ENCODE data around the gene TBC1D24. TPM values are rescaled to one million over a fixed set of nuclear protein-coding genes. Genes with fewer than 3 reads are reported as not detected.
A peak's percentile ranks its signal among the peaks of the same experiment; 100 is the strongest.

The TBC1D24 gene
- total RNA-seq, 4 donors from 2014 or later: 8.3 to 19.3 (median 11.6) TPM

DNA sequence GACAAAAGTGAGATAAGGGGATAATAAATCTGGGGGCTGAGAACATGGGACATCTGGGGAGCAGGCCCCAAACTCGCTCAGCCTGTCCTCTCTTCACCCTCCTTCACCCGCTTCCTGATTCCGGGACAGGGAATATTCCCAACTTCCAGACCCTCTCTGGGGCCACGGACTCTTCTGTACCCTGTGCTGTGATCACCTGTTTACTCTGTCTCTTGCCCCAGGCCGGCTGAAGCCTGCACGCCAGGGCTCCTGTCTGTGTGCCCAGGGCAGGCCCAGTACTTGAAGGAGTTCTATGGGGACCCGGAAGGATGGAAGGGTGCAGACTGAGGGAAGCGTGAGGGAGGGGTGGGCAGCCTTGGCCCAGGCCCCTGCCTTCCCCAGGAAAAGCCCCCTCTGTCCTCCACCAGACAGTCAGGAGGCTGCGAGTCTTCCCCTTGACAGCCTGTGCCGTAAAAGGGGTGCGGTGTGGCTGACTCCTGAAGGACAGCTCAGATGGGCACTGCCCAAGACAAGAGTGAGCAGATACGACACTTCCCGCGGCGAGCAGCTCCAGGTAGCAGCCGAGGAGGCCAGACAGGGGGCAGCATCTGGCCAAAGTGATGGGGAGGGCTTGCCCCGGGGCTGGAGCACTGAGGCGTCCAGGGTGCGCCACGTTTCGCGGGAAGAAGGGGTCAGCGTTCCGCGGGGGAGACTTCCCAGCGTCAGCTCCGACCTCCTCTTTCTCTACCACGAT is 46.7 kb upstream of the TBC1D24 start:
- TF ChIP-seq, protein P1, sequence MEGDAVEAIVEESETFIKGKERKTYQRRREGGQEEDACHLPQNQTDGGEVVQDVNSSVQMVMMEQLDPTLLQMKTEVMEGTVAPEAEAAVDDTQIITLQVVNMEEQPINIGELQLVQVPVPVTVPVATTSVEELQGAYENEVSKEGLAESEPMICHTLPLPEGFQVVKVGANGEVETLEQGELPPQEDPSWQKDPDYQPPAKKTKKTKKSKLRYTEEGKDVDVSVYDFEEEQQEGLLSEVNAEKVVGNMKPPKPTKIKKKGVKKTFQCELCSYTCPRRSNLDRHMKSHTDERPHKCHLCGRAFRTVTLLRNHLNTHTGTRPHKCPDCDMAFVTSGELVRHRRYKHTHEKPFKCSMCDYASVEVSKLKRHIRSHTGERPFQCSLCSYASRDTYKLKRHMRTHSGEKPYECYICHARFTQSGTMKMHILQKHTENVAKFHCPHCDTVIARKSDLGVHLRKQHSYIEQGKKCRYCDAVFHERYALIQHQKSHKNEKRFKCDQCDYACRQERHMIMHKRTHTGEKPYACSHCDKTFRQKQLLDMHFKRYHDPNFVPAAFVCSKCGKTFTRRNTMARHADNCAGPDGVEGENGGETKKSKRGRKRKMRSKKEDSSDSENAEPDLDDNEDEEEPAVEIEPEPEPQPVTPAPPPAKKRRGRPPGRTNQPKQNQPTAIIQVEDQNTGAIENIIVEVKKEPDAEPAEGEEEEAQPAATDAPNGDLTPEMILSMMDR (IDR thresholded peaks at IDR 0.05): peak; percentile 18 to 40 (median 33)
- TF ChIP-seq POLR2AphosphoS5 (IDR thresholded peaks at IDR 0.05) (no peak), POLR2A (IDR thresholded peaks at IDR 0.05) (no peak)
- peak; percentile 58 for DNase-seq
- WGBS, 2 donors (ENCODE audit: low coverage in 1 of 2): 30 to 89% methylated on average over 4 to 23 of the region's 28 CpGs
- intact Hi-C loops (cut with DNase I; ENCODE audit: low total_unique reads): loop anchor here (5.0 kb wide), 1 partner anchor 86 kb away; the partner anchor contains the start of gene ABCA3
- peak overlapping the region in 3 of 4 donors; percentile 76 to 93 (median 80) for H3K4me3 ChIP-seq
- in situ Hi-C loops (cut with MboI; ENCODE audit: low pct_ligation_motif_present in 1 of 4, low pct_unique_long_range_greater_than_20kb in 1 of 4, low sequenced_read_pairs in 3 of 4): loop anchor here in 1 of 4 donors (25.0 kb wide), 1 partner anchor 159 kb away; no protein-coding TSS in a partner anchor
- no peaks in the 10 kb centered on the region for H3K36me3 ChIP-seq
- H3K9me3 ChIP-seq: no peaks in the 10 kb centered on the region
- peak overlapping the region; percentile 76 to 82 (median 80) for H3K27ac ChIP-seq
- peaks cover 4 to 20% (median 18%) of the 10 kb centered on the region in 4 donors for H3K4me1 ChIP-seq
- H3K27me3 ChIP-seq: no peaks in the 10 kb centered on the region

DNA sequence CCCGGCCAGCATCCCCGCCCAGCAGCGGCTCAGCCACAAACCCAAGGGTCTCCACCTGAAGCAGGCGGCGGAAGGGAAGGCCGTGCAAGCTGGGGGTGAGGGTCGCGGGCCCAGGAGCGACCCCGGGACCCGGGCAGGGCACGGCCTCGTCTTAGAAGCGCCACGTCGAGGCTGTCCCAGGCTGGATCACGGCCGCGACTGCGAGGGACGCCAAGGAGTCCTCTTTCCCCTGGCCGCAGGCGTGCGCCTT is 46.2 kb upstream of the TBC1D24 start:
- Histone ChIP-seq H3K27ac (peak overlapping the region; percentile 76 to 82 (median 80)), H3K4me3 (peak overlapping the region; percentile 70 to 93 (median 78)), H3K36me3 (no peaks in the 10 kb centered on the region), H3K27me3 (no peaks in the 10 kb centered on the region), H3K4me1 (peaks cover 4 to 20% (median 18%) of the 10 kb centered on the region in 4 donors), H3K9me3 (no peaks in the 10 kb centered on the region)
- in situ Hi-C loops (cut with MboI; ENCODE audit: low pct_ligation_motif_present in 1 of 4, low pct_unique_long_range_greater_than_20kb in 1 of 4, low sequenced_read_pairs in 3 of 4) (loop anchor here in 1 of 4 donors (25.0 kb wide), 1 partner anchor 159 kb away; no protein-coding TSS in a partner anchor), intact Hi-C loops (cut with DNase I; ENCODE audit: low total_unique reads) (loop anchor here (5.0 kb wide), 1 partner anchor 86 kb away; the partner anchor contains the start of gene ABCA3)
- TF ChIP-seq EP300 (IDR thresholded peaks at IDR 0.05; ENCODE audit: low read depth): no peak
- TF ChIP-seq, protein P1 (IDR thresholded peaks at IDR 0.05): peak in 2 of 5 experiments; percentile 13 to 30
- 1% methylated on average over 22 of the region's 24 CpGs; no CpG with 5 or more reads in 1 of the 2 donors for WGBS, 2 donors (ENCODE audit: low coverage in 1 of 2)
- no peak for DNase-seq

DNA sequence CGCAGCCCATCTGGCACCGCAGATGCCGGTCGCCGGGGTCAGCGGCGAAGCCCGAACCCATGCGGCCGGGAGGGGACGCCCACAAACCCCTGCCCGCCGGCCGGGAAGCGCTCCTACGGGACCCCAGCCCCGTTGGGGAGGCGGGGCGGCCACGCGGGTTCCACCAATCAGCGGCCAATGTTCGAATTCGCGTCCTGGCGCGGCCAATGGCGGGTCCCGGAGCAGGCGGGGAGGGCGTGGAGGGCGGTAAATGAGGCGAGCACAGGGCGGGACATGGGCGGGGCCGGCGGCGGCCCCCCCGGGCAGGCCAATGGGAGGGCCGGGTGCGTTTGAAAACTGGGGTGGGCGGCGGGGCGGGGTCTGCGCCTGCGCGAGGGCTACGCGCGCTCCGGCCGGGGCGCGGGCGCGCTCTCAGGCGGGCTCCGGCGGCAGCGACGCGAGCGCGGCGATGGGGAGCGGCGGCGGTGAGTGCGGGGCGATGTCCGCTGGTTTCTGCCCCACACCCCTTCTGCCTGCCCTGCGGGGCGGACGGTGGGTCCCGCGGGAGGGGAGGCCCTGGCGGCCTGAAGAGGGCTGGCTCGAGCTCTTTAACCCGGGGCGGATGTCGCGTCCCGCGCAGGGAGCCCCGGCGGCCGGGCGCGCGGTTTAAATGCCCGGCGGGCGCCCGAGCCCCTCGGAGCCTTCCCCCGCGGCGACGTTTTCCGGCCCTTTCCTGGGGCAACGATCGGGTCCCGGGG is 45.7 kb upstream of the TBC1D24 start, which contains the start of gene CCNF:
Gene CCNF, plus strand, starts transcription at position 414 of the 737 bp plus-strand sequence. Its CDS starts 35 bp downstream, at position 449.
- in situ Hi-C loops (cut with MboI; ENCODE audit: low pct_ligation_motif_present in 1 of 4, low pct_unique_long_range_greater_than_20kb in 1 of 4, low sequenced_read_pairs in 3 of 4): loop anchor here in 1 of 4 donors (25.0 kb wide), 1 partner anchor 158 kb away; no protein-coding TSS in a partner anchor
- peak within 1 kb of the TSS; percentile 76 to 82 (median 80) for H3K27ac ChIP-seq
- peak within 1 kb of the TSS; percentile 70 to 93 (median 78) for H3K4me3 ChIP-seq
- H3K36me3 ChIP-seq: no peaks in the 10 kb centered on the region
- intact Hi-C loops (cut with DNase I; ENCODE audit: low total_unique reads): loop anchor here (5.0 kb wide), 1 partner anchor 87 kb away; the partner anchor contains the start of gene ABCA3
- WGBS, 2 donors (ENCODE audit: low coverage in 1 of 2): 0% methylated on average over 46 of the region's 103 CpGs; no CpG with 5 or more reads in 1 of the 2 donors
- peak; percentile 98 for DNase-seq
- no peaks in the 10 kb centered on the region for H3K27me3 ChIP-seq
- H3K4me1 ChIP-seq: peaks cover 4 to 20% (median 18%) of the 10 kb centered on the region in 4 donors
- peak; percentile 20 for TF ChIP-seq POLR2A (IDR thresholded peaks at IDR 0.05)
- TF ChIP-seq POLR2AphosphoS5 (IDR thresholded peaks at IDR 0.05): peak; percentile 7 to 45 (median 39)
- TF ChIP-seq, protein P1 (IDR thresholded peaks at IDR 0.05): no peak
- H3K9me3 ChIP-seq: no peaks in the 10 kb centered on the region
